K562 (cell line): ENCODE measurements around the gene PDCD6IP. TPM values are rescaled to one million over a fixed set of nuclear protein-coding genes. Genes with fewer than 3 reads are reported as not detected.
A peak's percentile ranks its signal among the peaks of the same experiment; 100 is the strongest.

ENCODE experiments used
- CBX3 ChIP-seq, 2 experiments: IDR thresholded peaks; 1 replicate in 1 of 2; 2 replicates in 1 of 2; pipeline ENCODE4 v1.6.1; 2012; ENCODE audit warnings: inconsistent platforms in 2 of 2, low read length in 2 of 2, borderline replicate concordance in 1 of 2, control low read depth in 1 of 2
- CHAMP1 ChIP-seq: fragments of 450-650 bp; IDR thresholded peaks from 2 replicates; pipeline ENCODE4 v1.6.1; 2016; ENCODE audit warnings: mild to moderate bottlenecking
- CREM ChIP-seq: IDR thresholded peaks from 2 replicates; pipeline ENCODE4 v1.6.1; 2014; ENCODE audit warnings: antibody characterized with exemption, low read depth
- CTBP1 ChIP-seq: fragments of 450-650 bp; IDR thresholded peaks from 2 replicates; pipeline ENCODE4 v1.6.1; 2016; ENCODE audit warnings: borderline replicate concordance
- DACH1 ChIP-seq: fragments of 450-650 bp; IDR thresholded peaks from 2 replicates; pipeline ENCODE4 v1.6.1; 2018; ENCODE audit not compliant: partially characterized antibody
- EP300 ChIP-seq: IDR thresholded peaks from 2 replicates; pipeline ENCODE4 v1.6.1; 2012; ENCODE audit warnings: low read length, improper control_type of control experiment
- ETV6 ChIP-seq, 3 experiments: fragments of 150-350 bp in 1 of 3; sonication (generic) in 1 of 3; formaldehyde crosslinking in 1 of 3; IDR thresholded peaks; 2 replicates each; pipeline versions ENCODE4 v1.6.1 to v1.8.0; 2014 to 2022; ENCODE audit warnings: borderline replicate concordance in 2 of 3, low read depth in 2 of 3, antibody characterized with exemption in 1 of 3, low read length in 1 of 3, mild to moderate bottlenecking in 1 of 3, missing genetic modification reagents in 1 of 3
- HDGF ChIP-seq: fragments of 450-650 bp; IDR thresholded peaks from 2 replicates; pipeline ENCODE4 v1.6.1; 2016
- HIVEP1 ChIP-seq: fragments of 250-450 bp; sonication (Bioruptor Pico); IDR thresholded peaks from 2 replicates; pipeline ENCODE4 v1.4.0; 2020; ENCODE audit warnings: mild to moderate bottlenecking
- JUNB ChIP-seq: fragments of 450-650 bp; formaldehyde crosslinking; conservative IDR thresholded peaks from 2 replicates; pipeline ENCODE4 v1.4.0; 2020; ENCODE audit warnings: mild to moderate bottlenecking
- MBD2 ChIP-seq: sonication (generic); IDR thresholded peaks from 2 replicates; pipeline ENCODE4 v1.6.1; 2016; ENCODE audit warnings: low read depth, borderline replicate concordance
- MTA1 ChIP-seq: fragments of 450-650 bp; IDR thresholded peaks from 2 replicates; pipeline ENCODE4 v1.6.1; 2017; ENCODE audit warnings: borderline replicate concordance
- NCOA6 ChIP-seq: fragments of 450-650 bp; IDR thresholded peaks from 2 replicates; pipeline ENCODE4 v1.6.1; 2017; ENCODE audit warnings: mild to moderate bottlenecking
- NFIC ChIP-seq: fragments of 450-650 bp; IDR thresholded peaks from 2 replicates; pipeline ENCODE4 v1.6.1; 2017; ENCODE audit warnings: mild to moderate bottlenecking, inconsistent platforms
- PHF21A ChIP-seq: fragments of 450-650 bp; IDR thresholded peaks from 2 replicates; pipeline ENCODE4 v1.6.1; 2017; ENCODE audit warnings: low read depth, borderline replicate concordance
- PURB ChIP-seq: sonication (generic); formaldehyde crosslinking; IDR thresholded peaks from 2 replicates; pipeline ENCODE4 v1.9.0; 2021; ENCODE audit warnings: low read depth, mild to moderate bottlenecking, missing genetic modification reagents
- RFX1 ChIP-seq: fragments of 450-650 bp; IDR thresholded peaks from 2 replicates; pipeline ENCODE4 v1.6.1; 2016; ENCODE audit warnings: mild to moderate bottlenecking, moderate library complexity
- SNAPC5 ChIP-seq: fragments of 250-450 bp; sonication (Bioruptor Pico); IDR thresholded peaks from 2 replicates; pipeline ENCODE4 v1.8.0; 2021; ENCODE audit warnings: moderate library complexity, mild to moderate bottlenecking, inconsistent platforms
- TAF1 ChIP-seq: IDR thresholded peaks from 2 replicates; pipeline ENCODE4 v1.6.1; 2011; ENCODE audit warnings: mild to moderate bottlenecking, low read length, moderate library complexity; ENCODE audit not compliant: insufficient read depth, control insufficient read depth, severe bottlenecking; ENCODE audit errors: extremely low read depth
- TCF7L2 ChIP-seq: fragments of 150-350 bp; IDR thresholded peaks from 2 replicates; pipeline ENCODE4 v1.6.1; 2016; ENCODE audit warnings: low read depth, mild to moderate bottlenecking, low read length, moderate library complexity
- TRIM24 ChIP-seq, 2 experiments: fragments of 450-650 bp; IDR thresholded peaks; 2 replicates each; pipeline ENCODE4 v1.6.1; 2016
- U2AF1 ChIP-seq: fragments of 200-400 bp; formaldehyde crosslinking; optimal IDR thresholded peaks from 2 replicates; pipeline ENCODE3; 2017; ENCODE audit warnings: mild to moderate bottlenecking, low read depth, low read length, moderate library complexity
- USF1 ChIP-seq: sonication (generic); formaldehyde crosslinking; IDR thresholded peaks from 2 replicates; pipeline ENCODE4 v1.9.0; 2022; ENCODE audit warnings: mild to moderate bottlenecking, missing genetic modification reagents
- YBX1 ChIP-seq: fragments of 450-650 bp; IDR thresholded peaks from 2 replicates; pipeline ENCODE4 v1.7.1; 2016; ENCODE audit warnings: mild to moderate bottlenecking
- ZNF57 ChIP-seq: fragments of 450-650 bp; formaldehyde crosslinking; IDR thresholded peaks from 2 replicates; pipeline ENCODE4 v1.4.0; 2020; ENCODE audit warnings: mild to moderate bottlenecking, moderate library complexity
- ZNF77 ChIP-seq: fragments of 250-450 bp; sonication (Bioruptor Pico); IDR thresholded peaks from 2 replicates; pipeline ENCODE4 v1.5.0; 2020
- ZNF79 ChIP-seq: fragments of 250-450 bp; sonication (Bioruptor Pico); IDR thresholded peaks from 2 replicates; pipeline ENCODE4 v1.4.0; 2020; ENCODE audit warnings: low read depth, mild to moderate bottlenecking, moderate library complexity
- polyA plus RNA-seq, 8 experiments: library from polyadenylated mRNA; depleted of rRNA in 4 of 8; stranded (reverse) in 5 of 8; unstranded in 3 of 8; fragments of >200 nt; fragmentation: Nextera tagmentation in 2 of 8; fragmentation: Illumina TruSeq in 1 of 8; extraction: Ambion mirVana in 2 of 8; extraction: Trizol in 1 of 8; gene quantifications; 2 replicates each; pipeline versions ENCODE4 v1.2.1 to v1.2.3, GENCODE V29; 2011 to 2014; ENCODE audit warnings: inconsistent platforms in 1 of 8, missing spikeins in 1 of 8
- total RNA-seq, 7 experiments: library from RNA; depleted of rRNA in 6 of 7; stranded (reverse); fragments of >200 nt in 6 of 7; fragmentation: Illumina TruSeq in 2 of 7; extraction: Trizol in 2 of 7; gene quantifications; 2 replicates each; pipeline versions ENCODE4 v1.2.1 to v1.2.3, GENCODE V29; 2011 to 2021; ENCODE audit warnings: low replicate concordance in 1 of 7

The PDCD6IP gene
- total and polyA plus RNA-seq, 9 of the 15 experiments (the other 6 are each of a cell fraction or from before 2014, with no cell fraction given), result 40.2 to 302 (median 122) TPM

- TF ChIP-seq CBX3 (IDR thresholded peaks at IDR 0.05; ENCODE audit: borderline replicate concordance in 1 of 2, low read length in 2 of 2) (0 out of 3 replicates have a peak, but pooled peaks of 1 of the 2 experiments have one; percentile 11), CREM (peak; percentile 49; the same call in 1 of the 2 replicates), JUNB (CRISPR knock-in tag) (no peak), EP300 (peak; percentile 61; the same call in 1 of the 2 replicates), MTA1 (no peak), PHF21A (no peak), CTBP1 (peak; percentile 67; the same call in 1 of the 2 replicates), YBX1 (no peak), MBD2 (no peak), NFIC (0 out of 2 replicates have a peak, but pooled peaks have one; percentile 62), ZNF77 (CRISPR knock-in tag) (no peak), NCOA6 (no peak), TCF7L2 (no peak), ZNF79 (no peak), HIVEP1 (CRISPR knock-in tag) (no peak), HDGF (no peak), RFX1 (no peak), USF1 (CRISPR knock-in tag) (no peak), ETV6 (IDR thresholded peaks at IDR 0.05; ENCODE audit: borderline replicate concordance in 1 of 2, low read depth in 2 of 2, low read length in 1 of 2) (no peak), ETV6 (CRISPR knock-in tag; IDR thresholded peaks at IDR 0.05; ENCODE audit: borderline replicate concordance) (no peak), PURB (no peak), TRIM24 (IDR thresholded peaks at IDR 0.05) (peak in 1 of 2 experiments; percentile 27; a peak in 2 of 4 replicates), TAF1 (no peak), SNAPC5 (no peak), ZNF57 (CRISPR knock-in tag) (no peak), DACH1 (no peak), CHAMP1 (no peak), U2AF1 (no peak)
These were observed 103.6 kb downstream of the PDCD6IP start (continued) for GRCh38 chr3:33901862-33902563.
